HG03066 (cell line): ENCODE measurements around the gene COQ8B.

Experiments
- ATAC-seq: cut with Tn5 transposase; IDR thresholded peaks from one replicate; pipeline ENCODE4 v1.9.1; 2021; ENCODE audit warnings: low read depth; ENCODE audit not compliant: unreplicated experiment

Gene COQ8B

DNA sequence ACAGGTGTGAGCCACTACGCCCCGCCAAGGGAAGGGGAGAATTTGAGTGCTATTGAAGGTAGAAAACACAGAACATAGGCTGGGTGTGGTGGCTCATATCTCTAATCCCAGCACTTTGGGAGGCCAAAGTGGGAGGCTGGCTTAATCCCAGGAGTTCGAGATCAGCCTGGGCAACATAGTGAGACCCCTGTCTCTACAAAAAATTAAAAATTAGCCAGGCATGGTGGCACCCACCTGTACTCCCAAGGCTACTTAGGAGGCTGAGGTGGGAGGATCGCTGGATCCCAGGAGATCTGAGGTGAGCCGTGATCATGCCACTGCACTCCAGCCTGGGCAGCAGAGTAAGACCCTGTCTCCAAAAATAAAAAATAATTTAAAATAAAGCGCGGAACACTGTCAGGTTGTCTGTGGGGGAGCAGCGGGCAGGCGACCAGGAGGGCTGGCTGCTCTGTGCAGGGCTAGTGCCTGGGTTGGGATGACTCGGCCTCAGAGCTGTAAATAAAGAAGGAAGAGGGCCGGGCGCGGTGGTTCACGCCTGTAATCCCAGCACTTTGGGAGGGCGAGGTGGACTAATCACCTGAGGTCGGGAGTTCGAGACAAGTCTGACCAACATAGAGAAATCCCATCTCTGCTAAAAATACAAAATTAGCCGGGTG is 74.5 kb downstream of the COQ8B start:
- no peak for ATAC-seq
